OCI-LY3 (cell line): ENCODE measurements around the gene FILIP1L.

ENCODE experiments used
- H2AFZ ChIP-seq: fragments of 200-600, 300-600 bp; shearing (Covaris generic); 2 replicates; pipeline ENCODE4 v1.6.0; 2014; ENCODE audit warnings: antibody characterized with exemption, low read depth, low read length
- H3K27ac ChIP-seq: fragments of 200-600, 300-600 bp; sonication (generic); 2 replicates; pipeline ENCODE4 v1.5.1; 2014; ENCODE audit warnings: mild to moderate bottlenecking, low read length, moderate library complexity, mixed read lengths
- H3K27me3 ChIP-seq: fragments of 200-600, 300-600 bp; sonication (generic); 2 replicates; pipeline ENCODE4 v1.6.1; 2014; ENCODE audit warnings: low read depth, low read length, mixed read lengths
- H3K36me3 ChIP-seq: fragments of 200-600, 300-600 bp; sonication (generic); replicated peaks from 2 replicates; pipeline ENCODE3; 2014; ENCODE audit warnings: low read depth, low read length, mixed read lengths
- H3K4me1 ChIP-seq: fragments of 300-600, 200-600 bp; sonication (generic); 2 replicates; pipeline ENCODE4 v1.6.1; 2014; ENCODE audit warnings: low read length, mixed read lengths
- H3K4me2 ChIP-seq: fragments of 200-600, 300-600 bp; sonication (generic); 2 replicates; pipeline ENCODE4 v1.6.1; 2014; ENCODE audit warnings: low read length, mixed read lengths
- H3K4me3 ChIP-seq: fragments of 300-600, 200-600 bp; sonication (generic); 2 replicates; pipeline ENCODE4 v1.5.1; 2014; ENCODE audit warnings: antibody characterized with exemption, mild to moderate bottlenecking, low read length, moderate library complexity
- H3K79me2 ChIP-seq: fragments of 300-600, 200-600 bp; shearing (Covaris generic); 2 replicates; pipeline ENCODE4 v1.6.1; 2014; ENCODE audit warnings: mild to moderate bottlenecking, low read length, mixed read lengths
- H3K9ac ChIP-seq: fragments of 300-600, 200-600 bp; shearing (Covaris generic); 2 replicates; pipeline ENCODE4 v1.6.0; 2014; ENCODE audit warnings: mild to moderate bottlenecking, low read length, moderate library complexity
- H3K9me3 ChIP-seq: fragments of 200-600, 300-600 bp; shearing (Covaris generic); 2 replicates; pipeline ENCODE4 v1.6.1; 2014; ENCODE audit warnings: low read length, mixed read lengths; ENCODE audit not compliant: insufficient read depth
- H4K20me1 ChIP-seq: fragments of 200-600, 300-600 bp; sonication (generic); 2 replicates; pipeline ENCODE4 v1.6.1; 2016; ENCODE audit warnings: low read length, mixed read lengths; ENCODE audit not compliant: insufficient read depth
- CTCF ChIP-seq: fragments of 200-600, 300-600 bp; sonication (generic); IDR thresholded peaks from 2 replicates; pipeline ENCODE4 v1.5.1; 2014; ENCODE audit warnings: antibody characterized with exemption, low read length, low read depth
- EZH2phosphoT487 ChIP-seq: fragments of 200-600 bp; shearing (Covaris generic); IDR thresholded peaks from 2 replicates; pipeline ENCODE4 v1.6.1; 2018; ENCODE audit warnings: antibody characterized with exemption, mixed run types, low read depth

Gene FILIP1L

GRCh38 chr3:99871231-99872045 lies 242.9 kb downstream of the FILIP1L start:
- H3K4me1 ChIP-seq, result peaks cover 19% of the 10 kb centered on the region
- H3K4me2 ChIP-seq, result no peak overlapping the region
- H2AFZ ChIP-seq, result no peak overlapping the region
- no peaks in the 10 kb centered on the region for H3K27me3 ChIP-seq
- no peak overlapping the region for H3K27ac ChIP-seq
- no peak overlapping the region for H3K4me3 ChIP-seq
- H3K9ac ChIP-seq, result no peak overlapping the region
- no peaks in the 10 kb centered on the region for H3K36me3 ChIP-seq
- H3K79me2 ChIP-seq, result peaks cover 5% of the 10 kb centered on the region; the same call in 1 of the 2 replicates
- H3K9me3 ChIP-seq, result no peaks in the 10 kb centered on the region
- TF ChIP-seq CTCF (no peak), EZH2phosphoT487 (no peak)
- 0 out of 2 replicates have a peak, but pooled peaks cover 4% of the 10 kb centered on the region for H4K20me1 ChIP-seq

GRCh38 chr3:99870712-99871111 lies 243.6 kb downstream of the FILIP1L start:
- peaks cover 9% of the 10 kb centered on the region for H3K79me2 ChIP-seq

GRCh38 chr3:99869621-99870020 lies 244.7 kb downstream of the FILIP1L start:
- no peak overlapping the region for H2AFZ ChIP-seq
- H4K20me1 ChIP-seq, result 0 out of 2 replicates have a peak, but pooled peaks cover 4% of the 10 kb centered on the region
- TF ChIP-seq CTCF, result no peak
- no peak for TF ChIP-seq EZH2phosphoT487
- H3K4me2 ChIP-seq, result no peak overlapping the region
- no peak overlapping the region for H3K4me3 ChIP-seq
- H3K79me2 ChIP-seq, result peaks cover 9% of the 10 kb centered on the region; the same call in 1 of the 2 replicates
- H3K27ac ChIP-seq, result no peak overlapping the region
- no peaks in the 10 kb centered on the region for H3K36me3 ChIP-seq
- no peak overlapping the region for H3K9ac ChIP-seq
- H3K9me3 ChIP-seq, result no peaks in the 10 kb centered on the region
- no peaks in the 10 kb centered on the region for H3K27me3 ChIP-seq
- peaks cover 10% of the 10 kb centered on the region for H3K4me1 ChIP-seq

More at GRCh38 chr3:99870712-99871111, 243.6 kb downstream of the FILIP1L start:
- Histone ChIP-seq H3K27me3 (no peaks in the 10 kb centered on the region), H4K20me1 (0 out of 2 replicates have a peak, but pooled peaks cover 4% of the 10 kb centered on the region), H2AFZ (no peak overlapping the region), H3K9ac (no peak overlapping the region), H3K4me2 (no peak overlapping the region), H3K9me3 (no peaks in the 10 kb centered on the region), H3K27ac (no peak overlapping the region), H3K36me3 (no peaks in the 10 kb centered on the region), H3K4me3 (no peak overlapping the region), H3K4me1 (peaks cover 18% of the 10 kb centered on the region)
- no peak for TF ChIP-seq CTCF
- no peak for TF ChIP-seq EZH2phosphoT487

GRCh38 chr3:99868311-99868646 lies 246.0 kb downstream of the FILIP1L start:
- Histone ChIP-seq H3K4me2 (no peak overlapping the region), H3K36me3 (no peaks in the 10 kb centered on the region), H3K4me3 (no peak overlapping the region), H3K79me2 (peaks cover 9% of the 10 kb centered on the region; the same call in 1 of the 2 replicates), H3K27ac (no peak overlapping the region), H3K4me1 (peaks cover 9% of the 10 kb centered on the region), H4K20me1 (0 out of 2 replicates have a peak, but pooled peaks cover 4% of the 10 kb centered on the region), H3K9ac (no peak overlapping the region), H3K9me3 (no peaks in the 10 kb centered on the region), H3K27me3 (no peaks in the 10 kb centered on the region), H2AFZ (no peak overlapping the region)
- TF ChIP-seq CTCF (no peak), EZH2phosphoT487 (no peak)
